ENCODE data around the gene P2RX7.
"Not testable (repeated sequence)": the region's sequence is repeated elsewhere in the genome, so short reads cannot be mapped to it uniquely, and the experiment has no call there.

Gene P2RX7

DNA sequence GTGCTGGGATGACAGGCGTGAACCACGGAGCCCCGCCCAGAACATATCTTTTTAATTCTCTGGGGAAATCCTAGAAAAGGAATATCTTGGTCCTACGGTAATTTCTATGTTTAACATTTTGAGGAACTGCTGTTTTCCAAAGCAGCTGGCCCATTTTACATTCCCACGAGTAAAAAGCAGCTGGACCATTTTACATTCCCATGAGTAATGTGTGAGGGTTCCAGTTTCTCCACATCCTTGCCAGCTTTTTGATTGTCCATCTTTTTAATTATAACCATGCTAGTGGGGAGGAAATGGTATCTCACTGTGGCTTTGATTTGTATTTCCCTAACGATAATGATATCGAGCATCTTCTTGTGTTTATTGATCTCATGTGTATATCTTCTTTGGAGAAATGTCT, 72.8 kb downstream of the P2RX7 start:
- no peaks in the 10 kb centered on the region for H3K9me3 ChIP-seq (ENCODE audit: low read depth, low read length)
- DNase-seq (ENCODE audit: low read depth, low spot score): no peak
- H3K27ac ChIP-seq: no peak overlapping the region
- no peak overlapping the region for H3K4me3 ChIP-seq
- no peak overlapping the region for H3K9ac ChIP-seq (ENCODE audit: insufficient read length)
- H3K36me3 ChIP-seq (ENCODE audit: insufficient read depth, low read length): no peaks in the 10 kb centered on the region
- TF ChIP-seq FOXP2 (optimal IDR thresholded peaks at IDR 0.05; ENCODE audit: control extremely low read depth, extremely low read length, insufficient read depth): no peak
- TF ChIP-seq POLR2AphosphoS5 (IDR thresholded peaks at IDR 0.05; ENCODE audit: borderline replicate concordance, low read depth, low read length): no peak
- TF ChIP-seq EZH2 (IDR thresholded peaks at IDR 0.05): no peak

GRCh38 chr12:121208571-121208970, 75.9 kb downstream of the P2RX7 start:
- not testable (repeated sequence) for H3K4me3 ChIP-seq; H3K36me3 ChIP-seq (ENCODE audit: insufficient read depth, low read length); DNase-seq (ENCODE audit: low read depth, low spot score)

DNA sequence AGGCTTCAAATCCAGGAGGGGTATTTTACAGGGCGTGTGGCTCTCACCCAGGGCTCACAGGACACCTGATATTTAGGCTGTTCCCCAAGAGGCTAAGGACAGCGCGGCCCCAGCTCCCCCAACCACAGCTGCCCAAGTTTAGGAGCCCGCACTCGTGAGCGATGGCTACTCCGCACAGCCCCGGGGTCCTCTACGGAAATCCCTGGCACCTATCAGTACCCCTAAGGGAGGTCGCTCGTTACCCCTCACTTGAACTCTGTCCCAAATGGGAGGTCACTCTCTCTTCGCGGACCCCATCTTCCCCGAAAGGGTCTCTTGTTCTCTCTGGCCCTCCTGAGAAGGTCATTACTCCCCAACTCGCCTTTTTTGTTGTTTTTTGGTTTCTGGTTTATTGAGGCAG, 76.5 kb downstream of the P2RX7 start:
- Histone ChIP-seq H3K9me3 (ENCODE audit: low read depth, low read length) (no peaks in the 10 kb centered on the region), H3K4me3 (peak overlapping the region; percentile 95), H3K36me3 (ENCODE audit: insufficient read depth, low read length) (no peaks in the 10 kb centered on the region), H3K9ac (ENCODE audit: insufficient read length) (no peak overlapping the region), H3K27ac (no peak overlapping the region)
- TF ChIP-seq EZH2 (IDR thresholded peaks at IDR 0.05) (no peak), POLR2AphosphoS5 (IDR thresholded peaks at IDR 0.05; ENCODE audit: borderline replicate concordance, low read depth, low read length) (no peak), FOXP2 (optimal IDR thresholded peaks at IDR 0.05; ENCODE audit: control extremely low read depth, extremely low read length, insufficient read depth) (no peak)
- no peak for DNase-seq (ENCODE audit: low read depth, low spot score)

More at GRCh38 chr12:121208571-121208970, 75.9 kb downstream of the P2RX7 start:
- H3K9ac ChIP-seq (ENCODE audit: insufficient read length); H3K27ac ChIP-seq; H3K9me3 ChIP-seq (ENCODE audit: low read depth, low read length): not testable (repeated sequence)

GRCh38 chr12:121209624-121210572, 77.2 kb downstream of the P2RX7 start, which contains the start of gene P2RX4:
Gene P2RX4 (plus strand): TSS chr12:121210129. CDS start chr12:121210165, 36 bp downstream.
- Histone ChIP-seq H3K36me3 (ENCODE audit: insufficient read depth, low read length) (no peaks in the 10 kb centered on the region), H3K9ac (ENCODE audit: insufficient read length) (peak within 1 kb of the TSS; percentile 87), H3K9me3 (ENCODE audit: low read depth, low read length) (no peaks in the 10 kb centered on the region), H3K4me3 (peak within 1 kb of the TSS; percentile 95), H3K27ac (no peak within 1 kb of the TSS)
- DNase-seq (ENCODE audit: low read depth, low spot score): no peak
- TF ChIP-seq FOXP2 (optimal IDR thresholded peaks at IDR 0.05; ENCODE audit: control extremely low read depth, extremely low read length, insufficient read depth): no peak
- TF ChIP-seq EZH2 (IDR thresholded peaks at IDR 0.05): no peak
- peak; percentile 79 for TF ChIP-seq POLR2AphosphoS5 (IDR thresholded peaks at IDR 0.05; ENCODE audit: borderline replicate concordance, low read depth, low read length)

DNA sequence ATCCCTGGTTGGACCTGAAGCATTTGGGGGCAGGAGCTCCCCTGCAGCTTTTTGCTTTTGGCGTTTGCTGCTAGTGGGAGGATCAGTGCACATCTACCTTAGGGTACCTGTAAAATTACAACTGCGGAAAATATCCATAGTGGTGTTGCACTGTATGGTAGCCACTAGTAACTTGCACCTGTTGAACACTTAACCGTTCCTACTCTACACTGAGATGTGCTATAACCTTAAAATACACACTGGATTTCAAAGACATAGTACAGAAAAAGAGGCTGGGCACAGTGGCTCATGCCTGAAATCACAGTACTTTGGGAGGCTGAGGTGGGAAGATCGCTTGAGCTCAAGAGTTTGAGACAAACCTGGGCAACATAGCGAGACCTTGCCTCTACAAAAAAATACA, 80.2 kb downstream of the P2RX7 start:
- TF ChIP-seq FOXP2 (optimal IDR thresholded peaks at IDR 0.05; ENCODE audit: control extremely low read depth, extremely low read length, insufficient read depth) (no peak), POLR2AphosphoS5 (IDR thresholded peaks at IDR 0.05; ENCODE audit: borderline replicate concordance, low read depth, low read length) (no peak), EZH2 (IDR thresholded peaks at IDR 0.05) (no peak)
- no peak overlapping the region for H3K9ac ChIP-seq (ENCODE audit: insufficient read length)
- H3K27ac ChIP-seq: no peak overlapping the region
- no peaks in the 10 kb centered on the region for H3K36me3 ChIP-seq (ENCODE audit: insufficient read depth, low read length)
- no peak for DNase-seq (ENCODE audit: low read depth, low spot score)
- no peaks in the 10 kb centered on the region for H3K9me3 ChIP-seq (ENCODE audit: low read depth, low read length)
- H3K4me3 ChIP-seq: no peak overlapping the region

- Histone ChIP-seq H3K27ac (no peak overlapping the region), H3K9me3 (ENCODE audit: low read depth, low read length) (no peaks in the 10 kb centered on the region), H3K9ac (ENCODE audit: insufficient read length) (no peak overlapping the region), H3K4me3 (no peak overlapping the region), H3K36me3 (ENCODE audit: insufficient read depth, low read length) (no peaks in the 10 kb centered on the region)
- DNase-seq (ENCODE audit: low read depth, low spot score): no peak
- TF ChIP-seq POLR2AphosphoS5 (IDR thresholded peaks at IDR 0.05; ENCODE audit: borderline replicate concordance, low read depth, low read length) (no peak), EZH2 (IDR thresholded peaks at IDR 0.05) (no peak)
These were observed 81.6 kb downstream of the P2RX7 start for GRCh38 chr12:121214166-121214777.

DNA sequence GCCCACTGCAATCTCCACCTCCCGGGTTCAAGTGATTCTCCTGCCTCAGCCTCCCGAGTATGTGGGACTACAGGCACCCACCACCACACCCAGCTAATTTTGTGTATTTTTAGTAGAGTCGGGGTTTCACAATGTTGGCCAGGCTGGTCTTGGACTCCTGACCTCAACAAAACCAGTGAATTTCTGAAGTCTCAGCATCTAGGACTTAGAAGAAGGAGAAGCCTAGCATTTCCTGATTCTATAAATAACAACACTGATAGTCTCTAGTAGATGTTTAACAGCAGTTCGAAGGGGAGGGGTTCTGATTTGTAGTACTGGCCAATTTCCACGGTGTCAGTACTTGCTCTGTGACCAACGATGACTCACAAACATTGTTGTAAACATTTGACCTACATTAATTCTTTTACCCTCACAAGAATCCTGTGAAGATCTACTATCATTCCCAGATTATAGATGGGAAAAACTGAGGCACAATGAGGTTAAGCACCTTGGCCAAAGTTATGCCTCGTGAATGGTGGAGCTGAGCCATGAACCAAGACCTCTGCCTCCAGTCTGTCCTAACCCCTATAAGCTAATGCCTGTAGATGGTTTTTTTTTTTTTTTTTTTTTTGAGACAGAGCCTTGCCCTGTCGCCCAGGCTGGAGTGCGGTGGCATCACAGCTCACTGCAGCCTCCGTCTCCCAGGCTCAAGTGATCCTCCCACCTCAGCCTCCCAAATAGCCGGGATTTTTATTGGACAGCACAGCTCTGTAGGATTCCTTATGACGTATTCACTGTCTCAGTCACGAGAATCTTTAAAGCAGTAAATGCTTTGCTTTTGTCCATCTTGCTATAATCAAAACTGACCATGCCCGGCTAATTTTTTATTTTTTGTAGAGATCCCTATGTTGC, 82.4 kb downstream of the P2RX7 start:
- H3K36me3 ChIP-seq (ENCODE audit: insufficient read depth, low read length): no peaks in the 10 kb centered on the region
- H3K27ac ChIP-seq: no peak overlapping the region
- no peak for DNase-seq (ENCODE audit: low read depth, low spot score)
- no peaks in the 10 kb centered on the region for H3K9me3 ChIP-seq (ENCODE audit: low read depth, low read length)
- no peak overlapping the region for H3K4me3 ChIP-seq
- TF ChIP-seq EZH2 (IDR thresholded peaks at IDR 0.05) (no peak), POLR2AphosphoS5 (IDR thresholded peaks at IDR 0.05; ENCODE audit: borderline replicate concordance, low read depth, low read length) (no peak), FOXP2 (optimal IDR thresholded peaks at IDR 0.05; ENCODE audit: control extremely low read depth, extremely low read length, insufficient read depth) (no peak)
- no peak overlapping the region for H3K9ac ChIP-seq (ENCODE audit: insufficient read length)

GRCh38 chr12:121216102-121216501, 83.4 kb downstream of the P2RX7 start:
- Histone ChIP-seq H3K36me3 (ENCODE audit: insufficient read depth, low read length) (no peaks in the 10 kb centered on the region), H3K27ac (no peak overlapping the region), H3K9me3 (ENCODE audit: low read depth, low read length) (no peaks in the 10 kb centered on the region), H3K9ac (ENCODE audit: insufficient read length) (no peak overlapping the region), H3K4me3 (no peak overlapping the region)
- TF ChIP-seq FOXP2 (optimal IDR thresholded peaks at IDR 0.05; ENCODE audit: control extremely low read depth, extremely low read length, insufficient read depth) (no peak), POLR2AphosphoS5 (IDR thresholded peaks at IDR 0.05; ENCODE audit: borderline replicate concordance, low read depth, low read length) (no peak), EZH2 (IDR thresholded peaks at IDR 0.05) (no peak)
- no peak for DNase-seq (ENCODE audit: low read depth, low spot score)
